Fibroblast of mammary gland (primary cell): ENCODE data around the gene MYRF.

Experiments
- DNase-seq: peaks from one replicate; pipeline ENCODE4 v3.0.0-alpha.2; 2010; ENCODE audit warnings: low read depth
- H3K4me3 ChIP-seq: 2 replicates; pipeline ENCODE4 v1.5.1; 2011; ENCODE audit warnings: low read depth, mild to moderate bottlenecking, low read length, moderate library complexity; ENCODE audit not compliant: control insufficient read depth
- CTCF ChIP-seq: conservative IDR thresholded peaks from 2 replicates; pipeline ENCODE4 v1.5.1; 2011; ENCODE audit warnings: low read depth, low read length, inconsistent platforms; ENCODE audit not compliant: control insufficient read depth, insufficient read depth

The MYRF gene

GRCh38 chr11:61752117-61752924, at the start of gene MYRF:
MYRF (plus strand) TSS chr11:61752636; CDS start chr11:61752745, 109 bp downstream.
- peak; percentile 10 for DNase-seq

GRCh38 chr11:61702701-61703312, 49.6 kb upstream of the MYRF start:
- no peak for TF ChIP-seq CTCF
- DNase-seq: no peak

More at GRCh38 chr11:61752117-61752924, at the start of gene MYRF:
- TF ChIP-seq CTCF: peak; percentile 28
- peak within 1 kb of the TSS; percentile 27 for H3K4me3 ChIP-seq

GRCh38 chr11:61704838-61705237, 47.6 kb upstream of the MYRF start:
- no peak for TF ChIP-seq CTCF
- no peak for DNase-seq
- H3K4me3 ChIP-seq: no peak overlapping the region

More at GRCh38 chr11:61702701-61703312, 49.6 kb upstream of the MYRF start:
- H3K4me3 ChIP-seq: no peak overlapping the region

- TF ChIP-seq CTCF: no peak
- no peak overlapping the region for H3K4me3 ChIP-seq
- DNase-seq: no peak
These were observed 45.7 kb upstream of the MYRF start for GRCh38 chr11:61706452-61707400.

- no peak overlapping the region for H3K4me3 ChIP-seq
- no peak for TF ChIP-seq CTCF
- DNase-seq: no peak
These were observed 44.9 kb upstream of the MYRF start for GRCh38 chr11:61707574-61707973.

- no peak overlapping the region for H3K4me3 ChIP-seq
- DNase-seq: no peak
- TF ChIP-seq CTCF: no peak
These were observed 43.3 kb upstream of the MYRF start for GRCh38 chr11:61709110-61709509.
